ENCODE results near the gene PLEKHB2. TPM values are rescaled to one million over a fixed set of nuclear protein-coding genes. Genes with fewer than 3 reads are reported as not detected.
"Not testable (repeated sequence)": the region's sequence is repeated elsewhere in the genome, so short reads cannot be mapped to it uniquely, and the experiment has no call there.

Gene PLEKHB2
- total and polyA plus RNA-seq, 7 donors, result 28.8 to 160 (median 39.6) TPM

DNA sequence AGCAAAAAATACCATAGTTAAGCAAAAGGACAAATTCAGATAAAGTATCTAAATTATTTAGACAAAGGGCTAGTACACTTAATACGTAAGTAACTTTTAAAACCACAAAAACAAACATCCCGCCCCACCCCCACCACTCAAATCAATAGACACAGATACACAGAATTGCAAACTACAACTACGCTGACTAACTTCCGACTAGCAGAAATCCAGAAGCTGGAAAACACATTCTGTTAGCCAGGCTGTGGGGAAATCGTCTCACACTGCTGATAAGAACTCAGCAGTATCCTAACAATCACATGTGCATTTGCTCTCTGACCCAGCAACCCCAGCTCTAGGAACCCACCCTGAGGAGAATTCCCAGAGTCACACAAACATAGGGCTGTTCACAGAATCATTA lies 28.4 kb upstream of the PLEKHB2 start:
- no peaks in the 10 kb centered on the region for H3K27me3 ChIP-seq
- TF ChIP-seq EP300 (IDR thresholded peaks at IDR 0.05) (no peak), POLR2AphosphoS5 (IDR thresholded peaks at IDR 0.05) (no peak), POLR2A (IDR thresholded peaks at IDR 0.05) (no peak)
- TF ChIP-seq, protein P1, sequence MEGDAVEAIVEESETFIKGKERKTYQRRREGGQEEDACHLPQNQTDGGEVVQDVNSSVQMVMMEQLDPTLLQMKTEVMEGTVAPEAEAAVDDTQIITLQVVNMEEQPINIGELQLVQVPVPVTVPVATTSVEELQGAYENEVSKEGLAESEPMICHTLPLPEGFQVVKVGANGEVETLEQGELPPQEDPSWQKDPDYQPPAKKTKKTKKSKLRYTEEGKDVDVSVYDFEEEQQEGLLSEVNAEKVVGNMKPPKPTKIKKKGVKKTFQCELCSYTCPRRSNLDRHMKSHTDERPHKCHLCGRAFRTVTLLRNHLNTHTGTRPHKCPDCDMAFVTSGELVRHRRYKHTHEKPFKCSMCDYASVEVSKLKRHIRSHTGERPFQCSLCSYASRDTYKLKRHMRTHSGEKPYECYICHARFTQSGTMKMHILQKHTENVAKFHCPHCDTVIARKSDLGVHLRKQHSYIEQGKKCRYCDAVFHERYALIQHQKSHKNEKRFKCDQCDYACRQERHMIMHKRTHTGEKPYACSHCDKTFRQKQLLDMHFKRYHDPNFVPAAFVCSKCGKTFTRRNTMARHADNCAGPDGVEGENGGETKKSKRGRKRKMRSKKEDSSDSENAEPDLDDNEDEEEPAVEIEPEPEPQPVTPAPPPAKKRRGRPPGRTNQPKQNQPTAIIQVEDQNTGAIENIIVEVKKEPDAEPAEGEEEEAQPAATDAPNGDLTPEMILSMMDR (IDR thresholded peaks at IDR 0.05), result no peak
- peaks cover 4 to 74% (median 31%) of the 10 kb centered on the region in 4 donors for H3K36me3 ChIP-seq
- 77 to 91% methylated on average over 5 of the region's 5 CpGs for WGBS, 2 donors
- no peak overlapping the region for H3K27ac ChIP-seq
- intact Hi-C loops (cut with DNase I), result no loop called here
- peaks cover 0 to 23% (median 13%) of the 10 kb centered on the region in 4 donors for H3K4me1 ChIP-seq
- DNase-seq, result no peak
- no peaks in the 10 kb centered on the region for H3K9me3 ChIP-seq
- no peak overlapping the region for H3K4me3 ChIP-seq

DNA sequence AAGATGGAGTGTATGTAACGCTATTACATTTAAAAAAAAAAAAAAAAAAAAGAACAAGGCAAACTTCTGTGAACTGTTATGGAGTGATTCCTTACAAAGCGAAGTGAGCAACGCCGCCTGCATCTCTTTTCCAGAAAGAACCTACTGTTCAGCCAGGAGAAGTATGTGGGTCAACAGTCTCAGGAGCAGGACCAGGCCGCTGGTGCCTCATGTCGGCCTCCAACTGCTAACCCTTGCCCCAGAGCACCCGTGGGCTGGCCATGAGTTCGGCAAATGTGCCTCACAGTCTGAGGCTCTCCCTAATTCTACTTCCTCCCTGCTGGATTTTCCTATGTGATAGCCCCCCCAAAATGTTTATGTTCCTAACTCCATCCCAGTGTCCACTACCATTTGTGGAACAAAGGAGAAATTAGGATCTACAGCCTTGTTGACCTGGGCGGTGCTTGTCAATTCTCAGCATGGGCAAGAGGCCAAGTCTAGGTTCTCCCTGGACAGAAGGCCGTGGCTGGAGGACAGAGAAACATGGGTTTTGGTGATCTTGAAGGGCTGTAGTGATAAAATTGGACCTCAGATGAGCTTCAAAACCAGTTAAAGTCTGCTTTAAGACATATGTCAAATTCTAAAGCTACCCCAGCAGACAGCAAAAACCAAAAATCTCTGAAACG lies 27.8 kb upstream of the PLEKHB2 start:
- intact Hi-C loops (cut with DNase I), result no loop called here
- TF ChIP-seq, protein P1 (IDR thresholded peaks at IDR 0.05), result no peak
- TF ChIP-seq POLR2A (IDR thresholded peaks at IDR 0.05) (no peak), POLR2AphosphoS5 (IDR thresholded peaks at IDR 0.05) (no peak), EP300 (IDR thresholded peaks at IDR 0.05) (no peak)
- Histone ChIP-seq H3K9me3 (no peaks in the 10 kb centered on the region), H3K27me3 (no peaks in the 10 kb centered on the region), H3K4me3 (no peak overlapping the region), H3K36me3 (peaks cover 9 to 75% (median 32%) of the 10 kb centered on the region in 4 donors), H3K27ac (no peak overlapping the region), H3K4me1 (peaks cover 0 to 23% (median 13%) of the 10 kb centered on the region in 4 donors)
- no peak for DNase-seq
- 86 to 91% methylated on average over 11 of the region's 11 CpGs for WGBS, 2 donors

DNA sequence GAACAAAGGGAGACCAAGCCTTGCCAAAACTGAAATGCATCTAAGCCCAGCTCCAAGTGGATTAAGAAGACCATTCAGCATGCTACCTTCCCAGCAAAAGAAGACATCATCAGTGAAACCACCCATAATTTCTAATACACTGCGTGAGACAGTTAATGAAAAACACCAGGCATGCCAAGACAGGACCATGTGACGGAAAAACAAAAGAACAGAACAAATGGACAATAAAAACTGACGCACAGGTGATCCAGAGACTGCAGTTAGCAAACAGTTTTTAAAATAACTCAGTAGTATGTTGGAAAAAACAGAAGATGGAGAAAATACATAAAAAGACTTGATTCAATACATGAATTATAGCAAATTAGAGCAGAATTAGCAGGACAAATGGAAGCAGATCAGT lies 27.2 kb upstream of the PLEKHB2 start:
- Histone ChIP-seq H3K9me3 (no peaks in the 10 kb centered on the region), H3K4me3 (no peak overlapping the region), H3K27me3 (no peaks in the 10 kb centered on the region), H3K36me3 (peaks cover 9 to 74% (median 32%) of the 10 kb centered on the region in 4 donors), H3K27ac (no peak overlapping the region), H3K4me1 (peaks cover 0 to 23% (median 13%) of the 10 kb centered on the region in 4 donors)
- TF ChIP-seq EP300 (IDR thresholded peaks at IDR 0.05) (no peak), POLR2A (IDR thresholded peaks at IDR 0.05) (no peak), POLR2AphosphoS5 (IDR thresholded peaks at IDR 0.05) (no peak)
- TF ChIP-seq, protein P1 (IDR thresholded peaks at IDR 0.05), result no peak
- DNase-seq, result no peak
- WGBS, 2 donors, result 47 to 79% methylated on average over 3 of the region's 3 CpGs
- intact Hi-C loops (cut with DNase I), result no loop called here

DNA sequence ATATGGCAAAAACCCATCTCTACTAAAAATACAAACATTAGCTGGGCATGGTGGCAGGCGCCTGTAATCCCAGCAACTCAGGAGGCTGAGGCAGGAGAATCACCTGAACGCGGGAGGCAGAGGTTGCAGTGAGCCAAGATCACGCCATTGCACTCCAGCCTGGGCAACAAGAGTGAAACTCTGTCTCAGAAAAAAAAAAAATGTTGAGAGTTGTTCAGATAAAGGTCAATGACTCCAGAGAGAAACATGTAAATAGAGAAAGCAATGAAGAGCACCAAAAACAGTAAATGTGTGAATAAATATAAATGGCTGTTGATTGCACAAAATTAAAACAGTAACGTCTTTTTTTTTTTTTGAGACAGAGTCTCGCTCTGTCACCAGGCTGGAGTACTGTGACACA lies 25.2 kb upstream of the PLEKHB2 start:
- H3K27me3 ChIP-seq; H3K27ac ChIP-seq; H3K9me3 ChIP-seq; DNase-seq; H3K4me3 ChIP-seq; intact Hi-C loops (cut with DNase I): not testable (repeated sequence)
- Histone ChIP-seq H3K4me1 (peaks cover 0 to 20% (median 9%) of the 10 kb centered on the region in 4 donors), H3K36me3 (peaks cover 9 to 69% (median 32%) of the 10 kb centered on the region in 4 donors)
- 88 to 92% methylated on average over 6 of the region's 6 CpGs for WGBS, 2 donors

DNA sequence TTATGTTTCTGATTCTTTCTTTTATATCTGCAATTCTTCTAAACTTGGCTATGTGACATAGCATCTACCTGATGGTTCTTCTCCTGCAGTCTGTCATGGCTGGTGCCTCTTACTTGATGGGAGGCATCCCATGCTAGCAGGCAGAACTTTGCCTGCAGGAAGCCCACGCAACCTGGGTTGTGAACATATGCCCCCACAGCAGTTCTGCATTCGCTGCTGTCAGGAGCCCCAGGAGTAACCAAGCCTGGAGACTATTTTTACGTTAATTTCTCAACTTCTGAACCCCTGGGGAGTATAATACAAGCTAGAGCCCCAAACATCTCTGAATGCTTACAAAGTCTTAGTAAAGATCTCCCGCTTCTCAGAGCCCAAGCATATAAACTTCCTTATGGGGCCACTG lies 23.9 kb upstream of the PLEKHB2 start:
- DNase-seq, result no peak
- Histone ChIP-seq H3K4me1 (peaks cover 0 to 29% (median 17%) of the 10 kb centered on the region in 4 donors), H3K27ac (no peak overlapping the region), H3K27me3 (no peaks in the 10 kb centered on the region), H3K4me3 (no peak overlapping the region), H3K36me3 (peaks cover 9 to 67% (median 28%) of the 10 kb centered on the region in 4 donors), H3K9me3 (no peaks in the 10 kb centered on the region)
- intact Hi-C loops (cut with DNase I), result no loop called here
- WGBS, 2 donors, result 95% methylated on average over 4 of the region's 4 CpGs
- TF ChIP-seq, protein P1 (IDR thresholded peaks at IDR 0.05), result no peak
- TF ChIP-seq POLR2AphosphoS5 (IDR thresholded peaks at IDR 0.05), result no peak
- TF ChIP-seq EP300 (IDR thresholded peaks at IDR 0.05), result no peak
- no peak for TF ChIP-seq POLR2A (IDR thresholded peaks at IDR 0.05)

Measured in sigmoid colon (tissue), 7 donors.